CD4-positive, alpha-beta T cell (primary cell): ENCODE data around the gene INTU. TPM values are rescaled to one million over a fixed set of nuclear protein-coding genes. Genes with fewer than 3 reads are reported as not detected.

Experiments
- ATAC-seq: fragments of 200-7000 bp; cut with Tn5 transposase; one replicate; pipeline ENCODE4 v1.10.0; 2022; ENCODE audit warnings: mild to moderate bottlenecking; ENCODE audit not compliant: poor library complexity
- CTCF ChIA-PET: fragments of 350-600 bp; sonication (Branson Sonifier 250); formaldehyde crosslinking; loops from one replicate; lab custom pipeline; 2021; ENCODE audit warnings: antibody characterized with exemption, inconsistent platforms; lab: Charles Lee
- POLR2A ChIA-PET: fragments of 350-600 bp; sonication (Branson Sonifier 250); formaldehyde crosslinking; loops from one replicate; lab custom pipeline; 2021; ENCODE audit warnings: antibody characterized with exemption, inconsistent platforms; lab: Charles Lee
- DNase-seq, 14 experiments: peaks; one replicate each; pipeline ENCODE4 v3.0.0-alpha.2; 2013 to 2020; ENCODE audit warnings: mixed read lengths in 2 of 14
- H3K27ac ChIP-seq, 2 donors: one replicate each; pipeline versions ENCODE4 v1.5.1 to v1.7.0; 2013; ENCODE audit warnings: low read length in 2 of 2, low read depth in 1 of 2, mild to moderate bottlenecking in 1 of 2
- H3K27me3 ChIP-seq, 2 experiments: 1 replicate in 1 of 2; 2 replicates in 1 of 2; pipeline versions ENCODE4 v1.6.1 to v1.7.0; 2013; ENCODE audit warnings: low read length in 2 of 2, control low read depth in 1 of 2, mild to moderate bottlenecking in 1 of 2, moderate library complexity in 1 of 2; ENCODE audit not compliant: insufficient read depth in 2 of 2, control insufficient read depth in 1 of 2
- H3K36me3 ChIP-seq: one replicate; pipeline ENCODE4 v1.6.1; 2013; ENCODE audit warnings: low read length, control low read depth; ENCODE audit not compliant: insufficient read depth
- H3K4me1 ChIP-seq: one replicate; pipeline ENCODE4 v1.6.1; 2013; ENCODE audit warnings: low read length, control low read depth; ENCODE audit not compliant: insufficient read depth
- H3K4me3 ChIP-seq: one replicate; pipeline ENCODE4 v1.5.1; 2013; ENCODE audit warnings: mild to moderate bottlenecking, low read length, moderate library complexity
- H3K9me3 ChIP-seq, 2 experiments: 1 replicate in 1 of 2; 2 replicates in 1 of 2; pipeline versions ENCODE4 v1.6.1 to v1.7.0; 2013; ENCODE audit warnings: low read length in 2 of 2, mild to moderate bottlenecking in 2 of 2, control low read depth in 1 of 2, moderate library complexity in 1 of 2; ENCODE audit not compliant: control insufficient read depth in 1 of 2, insufficient read depth in 1 of 2
- H3K27ac Mint-ChIP-seq: one replicate; pipeline ENCODE4 v1.8.0; 2020; ENCODE audit warnings: mixed read lengths
- H3K27me3 Mint-ChIP-seq: one replicate; pipeline ENCODE4 v1.8.0; 2021; ENCODE audit warnings: mixed read lengths
- H3K36me3 Mint-ChIP-seq: one replicate; pipeline ENCODE4 v1.8.0; 2021; ENCODE audit warnings: low read depth, mixed read lengths
- H3K4me1 Mint-ChIP-seq: one replicate; pipeline ENCODE4 v1.8.0; 2021; ENCODE audit warnings: low read depth, mixed read lengths
- H3K4me3 Mint-ChIP-seq: one replicate; pipeline ENCODE4 v1.8.0; 2020; ENCODE audit warnings: mild to moderate bottlenecking, mixed read lengths
- H3K9me3 Mint-ChIP-seq: one replicate; pipeline ENCODE4 v1.8.0; 2020; ENCODE audit warnings: mixed read lengths
- CTCF ChIP-seq: fragments of 200-600 bp; IDR thresholded peaks from one replicate; pipeline ENCODE4 v1.8.0; 2022; ENCODE audit warnings: antibody characterized with exemption, mild to moderate bottlenecking
- intact Hi-C, 2 experiments: fragments of 100-400 bp; cut with DNase I in 1 of 2; cut with micrococcal nuclease in 1 of 2; formaldehyde crosslinking; loops; one replicate each; pipeline versions ENCODE4 v1.15.1 to v1.9.0; 2023 to 2025; cut with DNase I, micrococcal nuclease
- total RNA-seq, 174 experiments: library from RNA in 2 of 174; stranded (reverse) in 2 of 174; gene quantifications; one replicate each; pipeline ENCODE4 v1.2.3 and lab custom pipeline; 2021 to 2026

INTU gene
- total RNA-seq, 2 experiments from 2014 or later: not detected

GRCh38 chr4:127629371-127629770, 3.4 kb upstream of the INTU start:
- Histone ChIP-seq H3K9me3 (peaks cover 0 to 4% of the 10 kb centered on the region in 2 experiments), H3K27me3 (peaks cover 17 to 44% of the 10 kb centered on the region in 2 experiments), H3K4me1 (peaks cover 8% of the 10 kb centered on the region), H3K27ac (no peak overlapping the region), H3K4me3 (no peak overlapping the region), H3K36me3 (no peaks in the 10 kb centered on the region)
- CTCF ChIA-PET: interaction anchor here (1.6 kb wide), 1 partner anchor 11 kb away, joined by 4 read pairs; no protein-coding TSS in a partner anchor
- no peak for TF ChIP-seq CTCF
- ATAC-seq (no peak), DNase-seq (no peak)
- Mint-ChIP-seq H3K4me3 (no peak overlapping the region), H3K36me3 (no peaks in the 10 kb centered on the region), H3K27me3 (peaks cover 70% of the 10 kb centered on the region), H3K27ac (no peak overlapping the region), H3K9me3 (no peaks in the 10 kb centered on the region), H3K4me1 (peaks cover 13% of the 10 kb centered on the region)
- intact Hi-C loops: no loop called here
- POLR2A ChIA-PET: no interaction called here

- peaks cover 14 to 41% of the 10 kb centered on the region in 2 experiments for H3K27me3 ChIP-seq
- no peak overlapping the region for H3K27ac Mint-ChIP-seq
- H3K9me3 ChIP-seq: peaks cover 0 to 4% of the 10 kb centered on the region in 2 experiments
- no peak overlapping the region for H3K27ac ChIP-seq
- no peak overlapping the region for H3K4me3 Mint-ChIP-seq
- ATAC-seq (no peak), DNase-seq (no peak)
- no peak overlapping the region for H3K4me3 ChIP-seq
- no peaks in the 10 kb centered on the region for H3K36me3 ChIP-seq
- H3K27me3 Mint-ChIP-seq: peaks cover 71% of the 10 kb centered on the region
- CTCF ChIA-PET: no interaction called here
- TF ChIP-seq CTCF: no peak
- H3K4me1 ChIP-seq: peaks cover 8% of the 10 kb centered on the region
- peaks cover 13% of the 10 kb centered on the region for H3K4me1 Mint-ChIP-seq
- H3K9me3 Mint-ChIP-seq: no peaks in the 10 kb centered on the region
- POLR2A ChIA-PET: no interaction called here
- intact Hi-C loops: no loop called here
- H3K36me3 Mint-ChIP-seq: no peaks in the 10 kb centered on the region
These were observed 2.6 kb upstream of the INTU start for GRCh38 chr4:127630152-127630551.

- intact Hi-C loops: no loop called here
- TF ChIP-seq CTCF: no peak
- Mint-ChIP-seq H3K4me3 (no peak overlapping the region), H3K4me1 (peaks cover 13% of the 10 kb centered on the region), H3K9me3 (no peaks in the 10 kb centered on the region), H3K36me3 (no peaks in the 10 kb centered on the region), H3K27me3 (peaks cover 72% of the 10 kb centered on the region), H3K27ac (no peak overlapping the region)
- ATAC-seq (no peak), DNase-seq (peak in 1 of 14 experiments; percentile 2)
- Histone ChIP-seq H3K36me3 (no peaks in the 10 kb centered on the region), H3K4me3 (no peak overlapping the region), H3K4me1 (peaks cover 8% of the 10 kb centered on the region), H3K27me3 (peaks cover 14 to 37% of the 10 kb centered on the region in 2 experiments), H3K27ac (no peak overlapping the region), H3K9me3 (peaks cover 0 to 4% of the 10 kb centered on the region in 2 experiments)
- POLR2A ChIA-PET: no interaction called here
- CTCF ChIA-PET: no interaction called here
These were observed 1.3 kb upstream of the INTU start for GRCh38 chr4:127631420-127631819.
